Duodenal mucosa (tissue), 2 donors: ENCODE measurements around the gene TSNAXIP1.
"Not testable (repeated sequence)": the region's sequence is repeated elsewhere in the genome, so short reads cannot be mapped to it uniquely, and the experiment has no call there.

Experiments used
- H3K27ac ChIP-seq: one replicate; pipeline ENCODE4 v1.7.0; 2013; ENCODE audit warnings: low read depth, low read length
- H3K27me3 ChIP-seq, 2 donors: one replicate each; pipeline ENCODE4 v1.7.0; 2013; ENCODE audit warnings: low read length in 2 of 2, control low read depth in 1 of 2; ENCODE audit not compliant: insufficient read depth in 2 of 2, control insufficient read depth in 1 of 2
- H3K36me3 ChIP-seq, 2 donors: one replicate each; pipeline ENCODE4 v1.7.0; 2013; ENCODE audit warnings: low read length in 2 of 2, control low read depth in 1 of 2; ENCODE audit not compliant: insufficient read depth in 2 of 2, control insufficient read depth in 1 of 2
- H3K4me1 ChIP-seq, 2 donors: one replicate each; pipeline ENCODE4 v1.7.0; 2013; ENCODE audit warnings: low read length in 2 of 2, control low read depth in 1 of 2; ENCODE audit not compliant: insufficient read depth in 2 of 2, control insufficient read depth in 1 of 2
- H3K4me3 ChIP-seq, 2 donors: one replicate each; pipeline ENCODE4 v1.7.0; 2013; ENCODE audit warnings: low read length in 2 of 2, low read depth in 1 of 2
- H3K9ac ChIP-seq, 2 donors: one replicate each; pipeline ENCODE4 v1.7.0; 2013; ENCODE audit warnings: low read length in 2 of 2, low read depth in 1 of 2
- H3K9me3 ChIP-seq, 2 donors: one replicate each; pipeline ENCODE4 v1.7.0; 2013; ENCODE audit warnings: low read length in 2 of 2, control low read depth in 1 of 2; ENCODE audit not compliant: control insufficient read depth in 1 of 2

The TSNAXIP1 gene

GRCh38 chr16:67833415-67834241 lies 26.9 kb downstream of the TSNAXIP1 start:
- H3K9ac ChIP-seq, result peak overlapping the region; percentile 80 to 91
- no peaks in the 10 kb centered on the region for H3K27me3 ChIP-seq
- peaks cover 15 to 20% of the 10 kb centered on the region in 2 donors for H3K4me1 ChIP-seq
- H3K36me3 ChIP-seq, result peaks cover 11 to 36% of the 10 kb centered on the region in 2 donors
- no peak overlapping the region for H3K27ac ChIP-seq
- H3K4me3 ChIP-seq, result peak overlapping the region; percentile 83 to 87
- no peaks in the 10 kb centered on the region for H3K9me3 ChIP-seq

DNA sequence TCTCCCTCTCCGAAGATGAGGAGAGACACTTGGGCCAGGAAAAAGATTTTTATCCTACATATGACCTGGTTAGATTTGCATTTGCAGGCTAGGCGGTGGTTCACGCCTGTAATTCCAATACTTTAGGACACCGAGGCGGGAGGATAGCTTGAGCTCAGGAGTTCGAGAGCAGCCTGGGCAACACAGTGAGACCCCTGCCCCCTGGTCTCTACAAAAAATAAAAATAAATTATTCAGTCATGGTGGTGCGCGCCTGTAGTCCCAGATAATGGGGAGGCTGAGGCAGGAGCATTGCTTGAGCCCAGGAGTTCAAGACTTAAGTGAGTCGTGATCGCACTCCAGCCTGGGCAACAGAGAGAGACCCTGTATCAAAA lies 27.5 kb downstream of the TSNAXIP1 start:
- no peak overlapping the region for H3K27ac ChIP-seq

DNA sequence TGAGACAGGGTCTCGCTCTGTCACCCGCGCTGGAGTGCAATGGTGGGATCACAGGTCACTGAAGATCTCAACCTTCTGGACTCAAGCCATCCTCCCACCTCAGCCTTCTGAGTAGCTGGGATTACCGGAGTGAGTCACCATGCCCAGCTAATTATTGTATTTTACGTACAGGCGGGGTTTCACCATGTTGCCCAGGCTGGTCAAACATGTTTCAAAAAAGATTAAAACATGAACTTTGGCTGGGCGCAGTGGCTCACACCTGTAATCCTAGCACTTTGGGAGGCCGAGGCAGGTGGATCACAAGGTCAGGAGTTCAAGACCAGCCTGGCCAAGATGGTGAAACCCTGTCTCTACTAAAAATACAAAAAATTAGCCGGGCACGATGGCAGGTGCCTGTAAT lies 30.5 kb downstream of the TSNAXIP1 start:
- H3K4me3 ChIP-seq, H3K9me3 ChIP-seq, H3K9ac ChIP-seq, H3K27me3 ChIP-seq, H3K36me3 ChIP-seq, H3K27ac ChIP-seq: not testable (repeated sequence)
- H3K4me1 ChIP-seq, result peaks cover 15 to 24% of the 10 kb centered on the region in 2 donors

More for the DNA sequence above, 27.5 kb downstream of the TSNAXIP1 start:
- peaks cover 15 to 20% of the 10 kb centered on the region in 2 donors for H3K4me1 ChIP-seq
- H3K4me3 ChIP-seq, result peak overlapping the region; percentile 83 to 87
- H3K36me3 ChIP-seq, result peaks cover 11 to 30% of the 10 kb centered on the region in 2 donors
- H3K9ac ChIP-seq, result peak overlapping the region; percentile 40 to 80
- no peaks in the 10 kb centered on the region for H3K9me3 ChIP-seq
- no peaks in the 10 kb centered on the region for H3K27me3 ChIP-seq

- Histone ChIP-seq H3K4me3 (no peak overlapping the region), H3K27ac (no peak overlapping the region), H3K27me3 (no peaks in the 10 kb centered on the region), H3K9me3 (no peaks in the 10 kb centered on the region), H3K4me1 (peaks cover 9 to 19% of the 10 kb centered on the region in 2 donors), H3K36me3 (no peaks in the 10 kb centered on the region), H3K9ac (no peak overlapping the region)
Observed at GRCh38 chr16:67837811-67838210, 31.1 kb downstream of the TSNAXIP1 start.

DNA sequence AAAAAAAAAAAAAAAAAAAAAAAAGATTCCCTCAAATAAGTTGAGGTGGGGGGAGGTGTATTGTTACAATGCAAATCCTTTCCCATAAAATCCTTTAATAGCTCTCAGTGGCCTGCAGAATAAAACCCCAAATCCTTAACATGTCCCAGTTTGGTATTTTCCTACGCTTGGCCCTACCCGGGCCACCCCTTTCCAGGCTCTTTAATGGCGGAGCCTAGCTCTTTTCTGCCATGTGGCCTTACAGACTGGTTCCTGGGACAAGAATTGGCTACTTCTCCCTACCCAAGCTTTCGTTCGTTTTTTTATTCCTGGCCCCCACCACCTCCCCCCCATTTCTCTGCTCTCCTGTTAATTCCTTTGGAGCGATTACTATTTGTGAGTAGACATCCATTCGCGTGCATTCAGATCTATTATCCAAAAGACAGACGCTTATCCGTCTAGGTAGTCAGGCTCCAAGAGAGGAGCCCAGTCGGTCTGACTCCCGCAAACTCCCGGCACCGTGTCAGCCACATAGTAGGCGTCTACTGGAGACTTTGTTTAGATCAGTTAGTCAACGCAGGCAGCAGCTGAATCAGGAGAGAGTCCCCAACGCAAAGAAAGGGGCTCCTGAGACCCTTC lies 34.6 kb downstream of the TSNAXIP1 start:
- Histone ChIP-seq H3K9me3 (no peaks in the 10 kb centered on the region), H3K9ac (peak overlapping the region; percentile 67 to 91), H3K27ac (no peak overlapping the region), H3K27me3 (no peaks in the 10 kb centered on the region), H3K4me1 (peaks cover 31 to 39% of the 10 kb centered on the region in 2 donors), H3K4me3 (peak overlapping the region; percentile 91 to 96), H3K36me3 (no peaks in the 10 kb centered on the region)

GRCh38 chr16:67841816-67842508 lies 35.3 kb downstream of the TSNAXIP1 start, which contains the start of gene THAP11:
TSS of gene THAP11 (plus strand) at chr16:67842320. CDS start at chr16:67842555, 235 bp downstream.
- H3K9ac ChIP-seq, result peak within 1 kb of the TSS; percentile 91 to 96
- peaks cover 31 to 39% of the 10 kb centered on the region in 2 donors for H3K4me1 ChIP-seq
- H3K9me3 ChIP-seq, result no peaks in the 10 kb centered on the region
- H3K36me3 ChIP-seq, result no peaks in the 10 kb centered on the region
- H3K27me3 ChIP-seq, result no peaks in the 10 kb centered on the region
- H3K4me3 ChIP-seq, result peak within 1 kb of the TSS; percentile 91 to 96
- peak within 1 kb of the TSS; percentile 100 for H3K27ac ChIP-seq

GRCh38 chr16:67842509-67843342 lies 36.0 kb downstream of the TSNAXIP1 start:
- Histone ChIP-seq H3K36me3 (no peaks in the 10 kb centered on the region), H3K4me3 (peak overlapping the region; percentile 91 to 96), H3K9ac (peak overlapping the region; percentile 81 to 91), H3K4me1 (peaks cover 33 to 44% of the 10 kb centered on the region in 2 donors), H3K27ac (peak overlapping the region; percentile 100), H3K9me3 (no peaks in the 10 kb centered on the region), H3K27me3 (no peaks in the 10 kb centered on the region)

GRCh38 chr16:67843343-67843765 lies 36.7 kb downstream of the TSNAXIP1 start:
- H3K4me3 ChIP-seq, result peak overlapping the region; percentile 91 to 96
- peak overlapping the region; percentile 100 for H3K27ac ChIP-seq
- no peaks in the 10 kb centered on the region for H3K27me3 ChIP-seq
- H3K9ac ChIP-seq, result peak overlapping the region; percentile 81 to 91
- peaks cover 38 to 50% of the 10 kb centered on the region in 2 donors for H3K4me1 ChIP-seq
- H3K9me3 ChIP-seq, result no peaks in the 10 kb centered on the region
- no peaks in the 10 kb centered on the region for H3K36me3 ChIP-seq

DNA sequence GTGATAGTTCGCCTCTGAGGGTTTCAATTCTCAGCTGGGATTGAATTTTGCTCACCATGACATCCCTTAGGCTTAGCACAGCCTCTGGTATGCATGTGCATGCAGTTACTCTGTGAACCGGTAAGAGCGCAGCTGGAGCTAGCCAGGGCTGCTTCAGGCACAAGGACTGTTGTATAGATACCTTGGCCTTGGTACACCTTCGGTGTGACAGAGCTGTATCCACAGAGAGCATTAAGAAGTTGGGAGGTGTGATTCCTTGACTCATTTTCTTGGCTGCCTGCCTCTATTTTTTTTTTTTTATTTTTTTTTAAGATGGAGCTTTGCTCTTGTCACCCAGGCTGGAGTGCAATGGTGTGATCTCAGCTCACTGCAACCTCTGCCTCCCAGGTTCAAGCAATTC lies 37.8 kb downstream of the TSNAXIP1 start:
- peak overlapping the region in 1 of 2 donors; percentile 50 for H3K4me3 ChIP-seq
- no peaks in the 10 kb centered on the region for H3K27me3 ChIP-seq
- no peaks in the 10 kb centered on the region for H3K36me3 ChIP-seq
- H3K27ac ChIP-seq, result no peak overlapping the region
- no peaks in the 10 kb centered on the region for H3K9me3 ChIP-seq
- H3K4me1 ChIP-seq, result peaks cover 38 to 50% of the 10 kb centered on the region in 2 donors
- H3K9ac ChIP-seq, result peak overlapping the region in 1 of 2 donors; percentile 91
